Liver (tissue), 9 donors: Measurements from ENCODE around the gene PTPN22. TPM values are rescaled to one million over a fixed set of nuclear protein-coding genes. Genes with fewer than 3 reads are reported as not detected.

Experiments
- DNase-seq: peaks from one replicate; pipeline ENCODE4 v3.0.0-alpha.2; 2017; ENCODE audit warnings: low spot score
- H3K27ac ChIP-seq, 2 donors: one replicate each; pipeline ENCODE4 v1.7.0; 2013; ENCODE audit warnings: inconsistent platforms in 2 of 2, low read length in 2 of 2, control low read depth in 1 of 2, low read depth in 1 of 2, mild to moderate bottlenecking in 1 of 2
- H3K27me3 ChIP-seq, 4 donors: one replicate each; pipeline versions ENCODE4 v1.6.1 to v1.7.0; 2013; ENCODE audit warnings: low read length in 3 of 4, inconsistent platforms in 1 of 4, mild to moderate bottlenecking in 1 of 4, moderate library complexity in 1 of 4; ENCODE audit not compliant: control insufficient read depth in 4 of 4, insufficient read depth in 4 of 4
- H3K36me3 ChIP-seq, 4 donors: one replicate each; pipeline versions ENCODE4 v1.6.1 to v1.7.0; 2013; ENCODE audit warnings: low read length in 3 of 4, mild to moderate bottlenecking in 3 of 4, low read depth in 1 of 4, moderate library complexity in 1 of 4; ENCODE audit not compliant: control insufficient read depth in 4 of 4, insufficient read depth in 3 of 4
- H3K4me1 ChIP-seq, 4 donors: one replicate each; pipeline versions ENCODE4 v1.6.1 to v1.7.0; 2013; ENCODE audit warnings: low read length in 3 of 4, mild to moderate bottlenecking in 3 of 4, moderate library complexity in 1 of 4; ENCODE audit not compliant: control insufficient read depth in 4 of 4, insufficient read depth in 4 of 4
- H3K4me3 ChIP-seq, 3 donors: one replicate each; pipeline versions ENCODE4 v1.6.1 to v1.7.0; 2013; ENCODE audit warnings: low read length in 3 of 3, control low read depth in 1 of 3, low read depth in 1 of 3, mild to moderate bottlenecking in 1 of 3
- H3K9ac ChIP-seq, 2 donors: one replicate each; pipeline ENCODE4 v1.7.0; 2013; ENCODE audit warnings: low read length in 2 of 2, mild to moderate bottlenecking in 2 of 2, moderate library complexity in 2 of 2, control low read depth in 1 of 2, low read depth in 1 of 2
- H3K9me3 ChIP-seq, 4 donors: one replicate each; pipeline versions ENCODE4 v1.6.1 to v1.7.0; 2013; ENCODE audit warnings: low read length in 3 of 4; ENCODE audit not compliant: control insufficient read depth in 4 of 4
- EGR1 ChIP-seq, 2 donors: IDR thresholded peaks; 2 replicates each; pipeline ENCODE4 v1.6.1; 2016 to 2018; ENCODE audit warnings: antibody characterized with exemption in 2 of 2, low read depth in 2 of 2
- FOXA2 ChIP-seq: IDR thresholded peaks from 2 replicates; pipeline ENCODE4 v1.6.1; 2016; ENCODE audit warnings: antibody characterized with exemption
- GABPA ChIP-seq, 2 donors: IDR thresholded peaks in 1 of 2; conservative IDR thresholded peaks in 1 of 2; 2 replicates each; pipeline ENCODE4 v1.6.1; 2016; ENCODE audit warnings: antibody characterized with exemption in 2 of 2, mild to moderate bottlenecking in 1 of 2, moderate library complexity in 1 of 2
- HNF4A ChIP-seq, 2 donors: conservative IDR thresholded peaks; 2 replicates each; pipeline ENCODE4 v1.6.1; 2016; ENCODE audit warnings: antibody characterized with exemption in 2 of 2, mild to moderate bottlenecking in 2 of 2
- HNF4G ChIP-seq: IDR thresholded peaks from 2 replicates; pipeline ENCODE4 v1.6.1; 2016; ENCODE audit warnings: antibody characterized with exemption
- JUND ChIP-seq, 2 donors: IDR thresholded peaks; 2 replicates each; pipeline ENCODE4 v1.6.1; 2016; ENCODE audit warnings: antibody characterized with exemption in 2 of 2
- NR2F2 ChIP-seq: IDR thresholded peaks from 2 replicates; pipeline ENCODE4 v1.6.1; 2016; ENCODE audit warnings: antibody characterized with exemption
- RAD21 ChIP-seq, 2 donors: IDR thresholded peaks; 2 replicates each; pipeline ENCODE4 v1.6.1; 2016; ENCODE audit warnings: antibody characterized with exemption in 2 of 2, mild to moderate bottlenecking in 2 of 2
- SP1 ChIP-seq: IDR thresholded peaks from 2 replicates; pipeline ENCODE4 v1.6.1; 2018; ENCODE audit warnings: antibody characterized with exemption, mild to moderate bottlenecking
- YY1 ChIP-seq: IDR thresholded peaks from 2 replicates; pipeline ENCODE4 v1.6.1; 2016; ENCODE audit warnings: antibody characterized with exemption, mild to moderate bottlenecking
- WGBS: extraction: QIAGEN DNeasy Blood & Tissue Kit; methylation state at CpG from one replicate; pipeline ENCODE4 v1.1.7; 2013; 5-methylcytosine and 5-hydroxymethylcytosine counted together
- polyA plus RNA-seq, 2 donors: library from polyadenylated mRNA; stranded (reverse) in 1 of 2; unstranded in 1 of 2; fragments of 200-250 nt in 1 of 2; fragments of >200 nt in 1 of 2; fragmentation: Nextera tagmentation in 1 of 2; extraction: Ambion mirVana in 1 of 2; gene quantifications; one replicate each; pipeline versions ENCODE4 v1.2.1 to v1.2.3, GENCODE V29; 2013 to 2015
- total RNA-seq, 2 donors: library from RNA; depleted of rRNA; stranded (reverse); fragments of >200 nt; gene quantifications; one replicate each; pipeline ENCODE4 v1.2.3, GENCODE V29; 2014
- TF ChIP-seq, protein P1 (sequence below): IDR thresholded peaks from 2 replicates; pipeline ENCODE4 v1.6.1; 2016; ENCODE audit warnings: antibody characterized with exemption, mild to moderate bottlenecking
- TF ChIP-seq, protein P2 (sequence below): fragments of 150-350 bp; IDR thresholded peaks from 2 replicates; pipeline ENCODE4 v1.5.1; 2017; ENCODE audit warnings: improper control_type of control experiment, low read depth, low read length; ENCODE audit not compliant: missing input control
- TF ChIP-seq, protein P3 (sequence below): IDR thresholded peaks from 2 replicates; pipeline ENCODE4 v1.6.1; 2016; ENCODE audit warnings: antibody characterized with exemption
- TF ChIP-seq, protein P4 (sequence below): IDR thresholded peaks from 2 replicates; pipeline ENCODE4 v1.6.1; 2016; ENCODE audit warnings: antibody characterized with exemption
- donor health status: healthy.
- donor health status: healthy.
- donor health status: healthy.
- donor health status: healthy.
- donor health status: healthy.

Gene PTPN22
- total and polyA plus RNA-seq, 4 donors = 0.24 to 1.9 (median 1.0) TPM

DNA sequence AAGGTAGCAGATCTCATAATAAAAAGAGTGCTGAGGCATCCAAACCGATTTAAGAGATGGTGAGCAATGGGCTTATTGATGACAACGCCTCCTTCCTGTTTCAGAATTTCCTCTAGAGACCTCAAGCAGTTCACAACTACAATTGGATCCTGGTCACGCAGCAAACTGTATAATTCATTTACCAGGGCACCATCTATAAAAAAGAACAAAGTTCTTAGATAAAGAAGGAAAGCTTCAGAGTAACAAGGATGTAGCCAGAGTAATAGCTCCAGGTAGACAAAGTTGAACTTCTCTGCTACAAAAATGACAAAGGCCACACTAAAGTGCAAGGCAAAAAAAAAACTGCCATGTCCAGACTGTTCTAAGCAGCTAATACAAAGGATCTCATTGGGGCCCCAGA, 29.7 kb upstream of the PTPN22 start:
- H3K36me3 ChIP-seq = peaks cover 7 to 30% (median 20%) of the 10 kb centered on the region in 4 donors
- no peak for DNase-seq
- H3K27ac ChIP-seq = no peak overlapping the region
- TF ChIP-seq FOXA2 = no peak
- no peak for TF ChIP-seq JUND (IDR thresholded peaks at IDR 0.05)
- no peak for TF ChIP-seq GABPA (IDR thresholded peaks at IDR 0.05 in 1 of 2, conservative IDR thresholded peaks at IDR 0.05 in 1 of 2)
- WGBS = 59% methylated on average over 3 of the region's 3 CpGs
- no peaks in the 10 kb centered on the region for H3K27me3 ChIP-seq
- H3K9me3 ChIP-seq = no peaks in the 10 kb centered on the region
- no peak overlapping the region for H3K4me3 ChIP-seq
- H3K9ac ChIP-seq = no peak overlapping the region
- H3K4me1 ChIP-seq = peaks cover 2 to 22% (median 17%) of the 10 kb centered on the region in 4 donors

DNA sequence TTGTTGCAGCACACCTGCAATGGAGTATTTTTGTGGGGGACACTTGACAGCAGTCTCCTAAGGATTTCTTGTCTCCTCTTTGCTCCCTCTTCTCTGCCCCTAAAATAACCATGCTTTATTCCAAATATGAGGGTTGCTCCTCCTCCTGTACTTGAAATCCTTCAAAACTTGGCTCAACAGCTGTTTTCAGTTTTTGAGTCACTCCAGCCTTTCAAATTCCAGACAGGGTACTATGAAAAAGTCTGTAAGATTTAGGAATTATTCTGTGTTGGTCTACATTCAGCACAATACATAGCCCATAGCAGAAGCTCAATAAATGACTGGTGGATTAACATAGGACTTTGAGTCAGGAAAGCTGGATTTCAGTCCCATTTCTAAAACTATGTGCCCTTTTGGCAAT, 27.6 kb upstream of the PTPN22 start:
- Histone ChIP-seq H3K27ac (no peak overlapping the region), H3K27me3 (no peaks in the 10 kb centered on the region), H3K9ac (no peak overlapping the region), H3K36me3 (peaks cover 10 to 42% (median 31%) of the 10 kb centered on the region in 4 donors), H3K4me1 (peaks cover 0 to 9% (median 8%) of the 10 kb centered on the region in 4 donors), H3K9me3 (no peaks in the 10 kb centered on the region), H3K4me3 (no peak overlapping the region)
- no peak for DNase-seq
- TF ChIP-seq JUND (IDR thresholded peaks at IDR 0.05) (no peak), SP1 (no peak)
- TF ChIP-seq, protein P1, sequence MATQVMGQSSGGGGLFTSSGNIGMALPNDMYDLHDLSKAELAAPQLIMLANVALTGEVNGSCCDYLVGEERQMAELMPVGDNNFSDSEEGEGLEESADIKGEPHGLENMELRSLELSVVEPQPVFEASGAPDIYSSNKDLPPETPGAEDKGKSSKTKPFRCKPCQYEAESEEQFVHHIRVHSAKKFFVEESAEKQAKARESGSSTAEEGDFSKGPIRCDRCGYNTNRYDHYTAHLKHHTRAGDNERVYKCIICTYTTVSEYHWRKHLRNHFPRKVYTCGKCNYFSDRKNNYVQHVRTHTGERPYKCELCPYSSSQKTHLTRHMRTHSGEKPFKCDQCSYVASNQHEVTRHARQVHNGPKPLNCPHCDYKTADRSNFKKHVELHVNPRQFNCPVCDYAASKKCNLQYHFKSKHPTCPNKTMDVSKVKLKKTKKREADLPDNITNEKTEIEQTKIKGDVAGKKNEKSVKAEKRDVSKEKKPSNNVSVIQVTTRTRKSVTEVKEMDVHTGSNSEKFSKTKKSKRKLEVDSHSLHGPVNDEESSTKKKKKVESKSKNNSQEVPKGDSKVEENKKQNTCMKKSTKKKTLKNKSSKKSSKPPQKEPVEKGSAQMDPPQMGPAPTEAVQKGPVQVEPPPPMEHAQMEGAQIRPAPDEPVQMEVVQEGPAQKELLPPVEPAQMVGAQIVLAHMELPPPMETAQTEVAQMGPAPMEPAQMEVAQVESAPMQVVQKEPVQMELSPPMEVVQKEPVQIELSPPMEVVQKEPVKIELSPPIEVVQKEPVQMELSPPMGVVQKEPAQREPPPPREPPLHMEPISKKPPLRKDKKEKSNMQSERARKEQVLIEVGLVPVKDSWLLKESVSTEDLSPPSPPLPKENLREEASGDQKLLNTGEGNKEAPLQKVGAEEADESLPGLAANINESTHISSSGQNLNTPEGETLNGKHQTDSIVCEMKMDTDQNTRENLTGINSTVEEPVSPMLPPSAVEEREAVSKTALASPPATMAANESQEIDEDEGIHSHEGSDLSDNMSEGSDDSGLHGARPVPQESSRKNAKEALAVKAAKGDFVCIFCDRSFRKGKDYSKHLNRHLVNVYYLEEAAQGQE = no peak

DNA sequence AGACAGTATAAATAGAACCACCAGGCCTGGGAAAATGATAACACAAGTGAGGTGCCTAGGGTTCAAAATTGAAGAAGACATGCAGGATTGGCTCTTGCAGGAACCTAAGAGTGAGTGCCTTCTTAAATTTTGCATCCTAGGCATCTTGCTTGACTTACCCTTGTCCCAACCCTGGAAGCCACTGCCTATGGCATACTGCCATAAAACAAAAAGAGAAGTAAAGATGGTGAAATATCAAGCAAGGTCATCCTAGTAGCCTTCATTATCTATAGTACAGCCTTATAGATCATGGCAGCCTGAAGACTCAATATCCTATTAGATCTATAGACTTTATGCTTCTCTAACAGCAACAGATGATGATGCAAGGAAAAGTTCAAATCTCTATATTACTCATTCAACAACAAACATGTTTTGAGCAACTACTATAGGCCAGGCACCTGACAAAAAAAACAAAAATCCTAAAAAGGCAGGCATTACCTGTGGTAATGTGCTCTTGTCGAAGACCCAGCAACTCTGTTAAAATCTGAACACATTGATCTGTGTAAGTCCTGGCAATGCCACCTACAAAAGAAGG, 26.8 kb upstream of the PTPN22 start:
- 95% methylated on average over 1 of the region's 1 CpG for WGBS
- Histone ChIP-seq H3K9me3 (no peaks in the 10 kb centered on the region), H3K27me3 (no peaks in the 10 kb centered on the region), H3K4me3 (no peak overlapping the region), H3K27ac (no peak overlapping the region), H3K36me3 (peaks cover 10 to 42% (median 31%) of the 10 kb centered on the region in 4 donors), H3K4me1 (peaks cover 0 to 2% (median under 1%) of the 10 kb centered on the region in 4 donors), H3K9ac (no peak overlapping the region)
- DNase-seq = no peak
- TF ChIP-seq NR2F2 (no peak), RAD21 (IDR thresholded peaks at IDR 0.05) (no peak), JUND (IDR thresholded peaks at IDR 0.05) (no peak), SP1 (no peak), HNF4A (conservative IDR thresholded peaks at IDR 0.05) (no peak), HNF4G (no peak), EGR1 (IDR thresholded peaks at IDR 0.05; ENCODE audit: low read depth in 2 of 2) (no peak), YY1 (no peak)
- TF ChIP-seq, protein P2, sequence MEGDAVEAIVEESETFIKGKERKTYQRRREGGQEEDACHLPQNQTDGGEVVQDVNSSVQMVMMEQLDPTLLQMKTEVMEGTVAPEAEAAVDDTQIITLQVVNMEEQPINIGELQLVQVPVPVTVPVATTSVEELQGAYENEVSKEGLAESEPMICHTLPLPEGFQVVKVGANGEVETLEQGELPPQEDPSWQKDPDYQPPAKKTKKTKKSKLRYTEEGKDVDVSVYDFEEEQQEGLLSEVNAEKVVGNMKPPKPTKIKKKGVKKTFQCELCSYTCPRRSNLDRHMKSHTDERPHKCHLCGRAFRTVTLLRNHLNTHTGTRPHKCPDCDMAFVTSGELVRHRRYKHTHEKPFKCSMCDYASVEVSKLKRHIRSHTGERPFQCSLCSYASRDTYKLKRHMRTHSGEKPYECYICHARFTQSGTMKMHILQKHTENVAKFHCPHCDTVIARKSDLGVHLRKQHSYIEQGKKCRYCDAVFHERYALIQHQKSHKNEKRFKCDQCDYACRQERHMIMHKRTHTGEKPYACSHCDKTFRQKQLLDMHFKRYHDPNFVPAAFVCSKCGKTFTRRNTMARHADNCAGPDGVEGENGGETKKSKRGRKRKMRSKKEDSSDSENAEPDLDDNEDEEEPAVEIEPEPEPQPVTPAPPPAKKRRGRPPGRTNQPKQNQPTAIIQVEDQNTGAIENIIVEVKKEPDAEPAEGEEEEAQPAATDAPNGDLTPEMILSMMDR = no peak
- TF ChIP-seq, protein P3, sequence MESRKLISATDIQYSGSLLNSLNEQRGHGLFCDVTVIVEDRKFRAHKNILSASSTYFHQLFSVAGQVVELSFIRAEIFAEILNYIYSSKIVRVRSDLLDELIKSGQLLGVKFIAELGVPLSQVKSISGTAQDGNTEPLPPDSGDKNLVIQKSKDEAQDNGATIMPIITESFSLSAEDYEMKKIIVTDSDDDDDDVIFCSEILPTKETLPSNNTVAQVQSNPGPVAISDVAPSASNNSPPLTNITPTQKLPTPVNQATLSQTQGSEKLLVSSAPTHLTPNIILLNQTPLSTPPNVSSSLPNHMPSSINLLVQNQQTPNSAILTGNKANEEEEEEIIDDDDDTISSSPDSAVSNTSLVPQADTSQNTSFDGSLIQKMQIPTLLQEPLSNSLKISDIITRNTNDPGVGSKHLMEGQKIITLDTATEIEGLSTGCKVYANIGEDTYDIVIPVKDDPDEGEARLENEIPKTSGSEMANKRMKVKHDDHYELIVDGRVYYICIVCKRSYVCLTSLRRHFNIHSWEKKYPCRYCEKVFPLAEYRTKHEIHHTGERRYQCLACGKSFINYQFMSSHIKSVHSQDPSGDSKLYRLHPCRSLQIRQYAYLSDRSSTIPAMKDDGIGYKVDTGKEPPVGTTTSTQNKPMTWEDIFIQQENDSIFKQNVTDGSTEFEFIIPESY = no peak
- TF ChIP-seq, protein P1 = no peak
- TF ChIP-seq, protein P4, sequence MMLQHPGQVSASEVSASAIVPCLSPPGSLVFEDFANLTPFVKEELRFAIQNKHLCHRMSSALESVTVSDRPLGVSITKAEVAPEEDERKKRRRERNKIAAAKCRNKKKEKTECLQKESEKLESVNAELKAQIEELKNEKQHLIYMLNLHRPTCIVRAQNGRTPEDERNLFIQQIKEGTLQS = no peak
